Neural crest cell (in vitro differentiated cells): ENCODE measurements around the gene DUSP8. TPM values are rescaled to one million over a fixed set of nuclear protein-coding genes. Genes with fewer than 3 reads are reported as not detected.

Experiments used
- DNase-seq: peaks from one replicate; pipeline ENCODE4 v3.0.0; 2021; ENCODE audit warnings: low read depth, mixed read lengths, low spot score
- H3K27ac Mint-ChIP-seq: one replicate; pipeline ENCODE4 v1.8.0; 2021; ENCODE audit warnings: mild to moderate bottlenecking, mixed read lengths; ENCODE audit not compliant: unreplicated experiment
- H3K27me3 Mint-ChIP-seq: 2 replicates; pipeline ENCODE4 v1.8.0; 2021; ENCODE audit warnings: low read depth, mild to moderate bottlenecking, mixed read lengths
- H3K36me3 Mint-ChIP-seq: 2 replicates; pipeline ENCODE4 v1.8.0; 2021; ENCODE audit warnings: low read depth, mild to moderate bottlenecking, mixed read lengths
- H3K4me1 Mint-ChIP-seq: 2 replicates; pipeline ENCODE4 v1.8.0; 2021; ENCODE audit warnings: mixed read lengths
- H3K4me3 Mint-ChIP-seq: one replicate; pipeline ENCODE4 v1.8.0; 2021; ENCODE audit warnings: mild to moderate bottlenecking, mixed read lengths
- H3K9me3 Mint-ChIP-seq: 2 replicates; pipeline ENCODE4 v1.8.0; 2021; ENCODE audit warnings: mixed read lengths
- total RNA-seq: library from RNA; stranded (reverse); gene quantifications from 2 replicates; pipeline ENCODE4 v1.2.1, GENCODE V29; 2021
- TF ChIP-seq, protein P1 (sequence below): fragments of 200-600 bp; sonication (generic); conservative IDR thresholded peaks from 2 replicates; pipeline ENCODE4 v1.5.0; 2021; ENCODE audit warnings: antibody characterized with exemption, mild to moderate bottlenecking

Gene DUSP8
- total RNA-seq, 1 donor from 2014 or later, result 10.1 TPM

DNA sequence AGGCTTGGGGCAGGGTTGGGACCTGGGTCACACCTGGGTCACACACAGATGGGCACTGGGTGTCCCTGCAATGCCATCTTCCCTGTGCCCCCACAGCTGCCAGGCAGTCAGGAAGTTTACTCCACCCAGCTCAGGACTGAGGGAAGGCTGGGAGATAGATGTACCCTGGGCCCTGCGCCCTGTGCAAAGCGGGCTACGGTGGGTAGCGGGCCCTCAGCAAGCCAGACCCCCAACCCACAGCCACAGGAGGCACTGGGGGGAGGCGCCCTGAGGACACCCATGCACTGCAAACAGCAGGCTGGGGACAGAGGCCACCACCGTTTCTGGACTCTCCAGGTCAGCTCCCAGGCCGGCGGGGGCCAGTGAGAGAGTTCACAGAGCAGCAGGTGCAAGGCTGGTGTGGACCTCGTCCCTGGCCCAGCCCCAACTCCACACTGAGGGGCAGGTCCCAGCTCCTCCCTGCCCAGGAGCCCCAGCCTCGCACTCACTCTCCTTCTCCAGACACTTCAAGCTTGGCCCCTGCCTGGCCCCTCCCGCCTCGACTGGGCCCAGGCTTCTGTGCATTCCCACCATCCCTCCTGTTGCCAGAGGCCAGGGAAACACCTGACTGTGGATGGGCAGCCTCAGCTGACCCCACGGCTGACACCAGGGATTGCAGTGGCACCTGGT lies 4.9 kb downstream of the DUSP8 start:
- H3K27me3 Mint-ChIP-seq, result peaks cover 24% of the 10 kb centered on the region
- no peaks in the 10 kb centered on the region for H3K36me3 Mint-ChIP-seq
- no peak overlapping the region for H3K4me3 Mint-ChIP-seq
- TF ChIP-seq, protein P1, sequence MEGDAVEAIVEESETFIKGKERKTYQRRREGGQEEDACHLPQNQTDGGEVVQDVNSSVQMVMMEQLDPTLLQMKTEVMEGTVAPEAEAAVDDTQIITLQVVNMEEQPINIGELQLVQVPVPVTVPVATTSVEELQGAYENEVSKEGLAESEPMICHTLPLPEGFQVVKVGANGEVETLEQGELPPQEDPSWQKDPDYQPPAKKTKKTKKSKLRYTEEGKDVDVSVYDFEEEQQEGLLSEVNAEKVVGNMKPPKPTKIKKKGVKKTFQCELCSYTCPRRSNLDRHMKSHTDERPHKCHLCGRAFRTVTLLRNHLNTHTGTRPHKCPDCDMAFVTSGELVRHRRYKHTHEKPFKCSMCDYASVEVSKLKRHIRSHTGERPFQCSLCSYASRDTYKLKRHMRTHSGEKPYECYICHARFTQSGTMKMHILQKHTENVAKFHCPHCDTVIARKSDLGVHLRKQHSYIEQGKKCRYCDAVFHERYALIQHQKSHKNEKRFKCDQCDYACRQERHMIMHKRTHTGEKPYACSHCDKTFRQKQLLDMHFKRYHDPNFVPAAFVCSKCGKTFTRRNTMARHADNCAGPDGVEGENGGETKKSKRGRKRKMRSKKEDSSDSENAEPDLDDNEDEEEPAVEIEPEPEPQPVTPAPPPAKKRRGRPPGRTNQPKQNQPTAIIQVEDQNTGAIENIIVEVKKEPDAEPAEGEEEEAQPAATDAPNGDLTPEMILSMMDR, result no peak
- no peak for DNase-seq
- H3K27ac Mint-ChIP-seq, result no peak overlapping the region
- H3K9me3 Mint-ChIP-seq, result no peaks in the 10 kb centered on the region
- no peaks in the 10 kb centered on the region for H3K4me1 Mint-ChIP-seq

DNA sequence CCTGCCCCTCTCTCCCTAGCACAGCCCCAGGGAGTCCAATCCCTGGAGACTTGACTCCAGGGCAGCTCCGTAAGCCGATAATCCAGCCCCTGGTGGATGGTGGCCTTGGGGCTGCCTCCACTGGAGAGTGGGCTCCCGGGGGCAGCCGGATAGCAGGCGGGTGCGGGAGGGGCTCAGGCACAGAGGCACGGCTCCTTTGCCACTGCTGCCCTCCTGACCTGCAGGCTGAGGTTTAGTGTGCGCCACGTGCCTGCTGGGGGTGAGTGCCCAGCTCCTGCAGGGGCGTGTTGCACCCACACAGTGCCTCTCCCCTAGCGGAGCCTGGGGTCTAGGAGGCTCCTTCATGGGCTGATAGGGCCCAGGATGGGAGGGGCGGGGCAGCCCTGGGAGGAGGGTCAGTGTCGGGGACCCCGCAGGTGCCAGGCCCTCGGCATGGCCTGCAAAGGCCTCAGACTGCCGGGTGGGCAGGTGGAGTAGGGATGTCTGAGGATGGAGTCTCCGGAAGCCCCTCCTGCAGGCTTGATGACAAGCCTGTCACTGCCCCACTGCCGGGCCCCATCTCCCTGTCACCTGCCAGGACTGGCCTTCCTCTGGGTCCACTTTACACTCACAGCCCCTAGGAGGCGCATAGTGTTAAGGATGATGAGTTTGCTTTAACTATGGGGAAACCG lies 5.6 kb downstream of the DUSP8 start:
- no peaks in the 10 kb centered on the region for H3K4me1 Mint-ChIP-seq
- no peaks in the 10 kb centered on the region for H3K9me3 Mint-ChIP-seq
- no peak for DNase-seq

DNA sequence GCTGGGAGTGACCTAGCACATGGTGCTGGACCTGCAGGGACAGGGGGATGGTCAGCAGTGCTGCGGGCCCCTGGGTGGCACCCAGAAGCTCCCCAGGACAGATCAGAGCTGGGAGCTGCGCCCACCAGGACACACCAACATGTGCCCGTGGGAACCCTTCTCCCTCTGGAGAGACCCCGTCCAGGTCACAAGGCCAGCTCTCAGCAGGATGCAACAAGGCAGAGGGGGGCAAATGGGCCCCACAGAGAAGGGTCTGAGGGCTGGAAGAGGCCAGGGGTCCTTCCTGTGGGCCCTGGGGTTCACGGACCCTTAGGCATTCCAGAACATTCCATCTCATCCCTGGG lies 6.2 kb downstream of the DUSP8 start:
- no peaks in the 10 kb centered on the region for H3K36me3 Mint-ChIP-seq
- H3K4me3 Mint-ChIP-seq, result no peak overlapping the region
- H3K4me1 Mint-ChIP-seq, result no peaks in the 10 kb centered on the region
- no peaks in the 10 kb centered on the region for H3K9me3 Mint-ChIP-seq
- TF ChIP-seq, protein P1, result no peak
- H3K27me3 Mint-ChIP-seq, result peaks cover 23% of the 10 kb centered on the region
- DNase-seq, result no peak
- H3K27ac Mint-ChIP-seq, result no peak overlapping the region

More for the DNA sequence above, 5.6 kb downstream of the DUSP8 start:
- Mint-ChIP-seq H3K27me3 (peaks cover 24% of the 10 kb centered on the region), H3K36me3 (no peaks in the 10 kb centered on the region), H3K27ac (no peak overlapping the region), H3K4me3 (no peak overlapping the region)
- TF ChIP-seq, protein P1, result no peak

DNA sequence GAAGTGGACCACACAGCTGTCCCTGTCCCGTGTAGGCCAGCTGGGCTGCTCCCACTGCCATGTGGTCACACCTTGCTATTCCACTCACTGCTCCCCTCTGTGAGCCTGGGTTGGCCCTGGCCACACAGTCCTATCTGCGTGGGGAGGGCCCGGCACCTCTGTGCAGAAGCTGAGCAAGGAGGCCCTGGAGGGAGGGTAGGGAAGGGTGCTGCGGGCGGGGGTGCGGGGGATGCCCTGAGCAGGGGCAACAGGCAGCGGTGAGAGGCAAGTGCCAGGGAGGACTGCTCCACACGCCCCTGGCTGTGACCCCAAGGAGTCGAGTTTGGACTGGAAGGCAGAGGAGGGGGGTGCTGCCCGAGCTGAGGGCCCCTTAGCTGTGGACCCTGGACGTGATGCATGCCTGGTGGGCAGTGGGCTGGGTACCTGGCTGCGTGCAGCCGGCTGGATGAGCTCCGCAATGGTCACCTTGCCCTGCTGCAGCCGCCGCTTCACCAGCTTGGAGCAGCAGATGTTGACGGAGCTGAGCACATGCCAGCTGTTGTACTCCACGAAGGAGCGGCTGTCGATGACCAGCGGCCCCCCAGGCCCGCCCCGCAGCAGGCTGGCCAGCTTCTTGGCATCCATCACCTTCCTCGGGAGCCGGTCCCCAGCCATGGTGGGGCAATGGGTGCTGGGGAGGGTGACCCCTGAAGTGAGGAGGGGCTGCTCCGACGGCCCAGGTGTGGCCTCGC lies 6.7 kb downstream of the DUSP8 start:
- no peak overlapping the region for H3K27ac Mint-ChIP-seq
- DNase-seq, result no peak
- no peak overlapping the region for H3K4me3 Mint-ChIP-seq
- H3K4me1 Mint-ChIP-seq, result no peaks in the 10 kb centered on the region
- no peaks in the 10 kb centered on the region for H3K9me3 Mint-ChIP-seq
- H3K27me3 Mint-ChIP-seq, result peaks cover 18% of the 10 kb centered on the region
- TF ChIP-seq, protein P1, result no peak
- no peaks in the 10 kb centered on the region for H3K36me3 Mint-ChIP-seq

DNA sequence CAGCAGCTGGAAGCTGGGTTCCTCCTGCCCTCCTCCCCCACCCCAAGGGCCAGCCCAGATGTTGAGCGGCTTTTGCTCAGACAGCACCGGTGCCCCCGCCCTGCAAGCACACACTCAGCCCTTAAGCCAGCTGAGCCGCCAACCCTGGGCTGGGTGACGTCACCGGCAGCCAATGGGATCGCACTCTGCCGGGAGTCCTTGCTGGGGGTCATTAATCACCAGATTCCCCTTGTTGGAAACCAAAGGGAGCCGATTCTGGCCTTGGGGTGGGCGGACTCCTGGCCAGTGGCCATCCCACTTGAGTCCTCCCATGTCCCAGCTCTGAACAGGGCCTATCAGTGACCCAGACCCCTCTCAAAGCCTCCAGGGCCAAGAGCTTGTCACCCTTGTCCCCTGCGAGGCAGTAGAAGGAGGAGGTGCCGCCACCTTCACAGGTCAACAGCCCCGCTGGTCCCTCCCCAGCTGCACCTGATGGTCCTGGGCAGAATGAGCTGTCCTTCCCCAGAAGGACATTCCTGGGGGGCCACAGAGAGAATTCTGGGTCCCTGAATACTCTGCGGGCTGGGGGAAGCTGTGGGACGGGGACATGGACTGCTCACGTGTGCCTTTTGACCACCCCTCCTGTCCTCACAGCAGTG lies 7.4 kb downstream of the DUSP8 start:
- Mint-ChIP-seq H3K9me3 (no peaks in the 10 kb centered on the region), H3K27ac (no peak overlapping the region), H3K4me1 (no peaks in the 10 kb centered on the region), H3K36me3 (no peaks in the 10 kb centered on the region), H3K4me3 (no peak overlapping the region), H3K27me3 (peaks cover 12% of the 10 kb centered on the region)
- no peak for DNase-seq
- TF ChIP-seq, protein P1, result no peak
